ES-I3 (cell line): Measurements from ENCODE around the gene NOL6.
A peak's percentile ranks its signal among the peaks of the same experiment; 100 is the strongest.
"Not testable (repeated sequence)": the region's sequence is repeated elsewhere in the genome, so short reads cannot be mapped to it uniquely, and the experiment has no call there.

ENCODE experiments used
- H3K36me3 ChIP-seq: 2 replicates; pipeline ENCODE4 v1.6.1; 2013; ENCODE audit warnings: mild to moderate bottlenecking, low read length, control low read depth, moderate library complexity; ENCODE audit not compliant: insufficient read depth
- H3K4me1 ChIP-seq: 2 replicates; pipeline ENCODE4 v1.6.1; 2013; ENCODE audit warnings: mild to moderate bottlenecking, control low read depth, low read length; ENCODE audit not compliant: insufficient read depth
- H3K9ac ChIP-seq: 2 replicates; pipeline ENCODE4 v1.6.1; 2013; ENCODE audit warnings: low read depth, mild to moderate bottlenecking, low read length, moderate library complexity
- H3K9me3 ChIP-seq: 2 replicates; pipeline ENCODE4 v1.6.1; 2013; ENCODE audit warnings: mild to moderate bottlenecking, low read length, moderate library complexity; ENCODE audit not compliant: control insufficient read depth, insufficient read depth

The NOL6 gene

DNA sequence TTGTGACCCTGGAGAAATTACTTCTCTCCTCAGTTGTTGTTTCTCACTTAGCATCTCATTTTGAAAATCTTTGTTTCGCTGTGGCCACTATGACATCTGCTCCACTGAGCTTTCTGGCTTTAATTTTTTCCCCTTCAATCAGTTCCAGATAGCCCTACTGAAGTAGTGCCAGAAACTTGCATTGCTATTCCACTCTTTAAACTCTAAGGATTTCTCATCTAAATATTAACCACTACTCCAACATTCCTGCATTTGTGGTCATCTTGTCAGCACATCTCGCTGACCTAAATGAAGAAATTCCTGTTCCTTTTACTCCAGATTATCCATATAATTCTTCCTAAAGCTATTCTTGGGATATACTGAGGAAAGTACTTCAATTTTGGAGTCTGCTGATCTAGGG, 15.3 kb upstream of the NOL6 start:
- H3K4me1 ChIP-seq, result no peaks in the 10 kb centered on the region
- H3K9me3 ChIP-seq, result no peaks in the 10 kb centered on the region
- no peaks in the 10 kb centered on the region for H3K36me3 ChIP-seq
- H3K9ac ChIP-seq, result no peak overlapping the region

DNA sequence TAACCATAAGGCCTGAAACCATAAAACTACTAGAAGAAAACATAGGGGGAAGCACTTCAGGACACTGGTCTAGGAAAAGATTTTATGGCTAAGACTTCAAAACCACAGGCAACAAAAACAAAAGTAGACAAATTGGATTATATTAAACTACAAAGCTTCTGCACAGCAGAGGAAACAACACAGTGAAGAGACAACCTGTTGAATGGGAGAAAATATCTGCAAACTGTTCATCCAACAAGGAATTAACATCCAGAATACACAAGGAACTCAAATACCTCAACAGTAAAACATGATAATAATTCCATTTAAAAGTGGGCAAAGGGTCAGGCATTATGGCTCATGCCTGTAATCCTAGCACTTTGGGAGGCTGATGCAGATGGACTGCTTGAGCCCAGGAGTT, 11.6 kb upstream of the NOL6 start:
- not testable (repeated sequence) for H3K9me3 ChIP-seq, H3K4me1 ChIP-seq, H3K9ac ChIP-seq, H3K36me3 ChIP-seq

DNA sequence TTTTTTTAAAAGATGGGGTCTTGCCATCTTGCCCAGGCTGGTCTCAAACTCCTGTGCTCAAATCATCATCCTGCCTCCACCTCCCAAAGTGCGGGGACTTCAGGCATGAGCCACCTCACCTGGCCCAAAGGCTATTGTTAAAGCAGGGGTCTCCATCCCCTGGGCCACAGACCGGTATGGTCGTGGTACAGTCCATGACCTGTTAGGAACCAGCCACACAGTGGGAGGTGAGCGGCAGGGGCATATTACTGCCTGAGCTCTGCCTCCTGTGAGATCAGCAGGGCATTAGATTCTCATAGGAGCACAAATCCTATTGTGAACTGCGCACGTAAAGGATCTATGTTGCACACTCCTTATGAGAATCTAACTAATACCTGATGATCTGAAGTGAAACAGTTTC, 7.3 kb upstream of the NOL6 start:
- Histone ChIP-seq H3K9me3 (no peaks in the 10 kb centered on the region), H3K9ac (no peak overlapping the region), H3K4me1 (no peaks in the 10 kb centered on the region), H3K36me3 (no peaks in the 10 kb centered on the region)

DNA sequence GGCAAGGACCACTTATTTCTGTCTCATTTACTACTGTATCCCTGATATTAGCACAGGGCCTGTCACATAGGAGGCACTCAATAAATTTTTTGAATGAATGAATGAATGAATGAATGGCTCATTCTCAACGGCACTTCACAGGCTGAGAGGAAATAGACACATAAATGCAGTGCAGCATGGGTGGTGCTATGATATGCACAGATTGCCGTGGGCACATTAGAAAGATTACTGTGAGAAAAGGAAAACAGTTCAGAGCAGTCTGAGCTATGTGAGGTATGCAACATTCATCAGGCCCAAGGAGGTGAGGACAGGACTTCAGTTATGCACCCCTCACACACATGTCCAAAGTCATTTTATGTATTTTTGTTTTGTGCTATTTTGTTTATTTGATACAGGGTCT, 6.4 kb upstream of the NOL6 start:
- Histone ChIP-seq H3K36me3 (no peaks in the 10 kb centered on the region), H3K9ac (no peak overlapping the region), H3K4me1 (no peaks in the 10 kb centered on the region), H3K9me3 (no peaks in the 10 kb centered on the region)

DNA sequence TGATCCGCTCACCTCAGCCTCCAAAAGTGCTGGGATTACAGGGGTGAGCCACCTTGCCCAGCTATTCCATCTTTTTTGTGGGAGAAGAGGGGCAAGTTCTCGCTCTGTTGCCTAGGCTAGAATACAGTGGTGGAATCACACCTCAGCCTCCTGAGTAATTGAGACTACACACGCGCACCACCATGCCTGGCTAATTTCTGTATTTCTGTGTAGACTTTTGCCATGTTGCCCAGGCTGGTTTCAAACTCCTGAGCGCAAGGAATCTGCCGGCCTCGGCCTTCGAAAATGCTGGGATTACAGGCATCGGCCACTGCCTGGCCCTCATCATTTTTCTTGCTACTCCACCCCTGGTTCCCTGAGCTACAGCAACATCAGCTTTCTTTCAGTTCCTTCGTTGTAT, 2.8 kb upstream of the NOL6 start:
- Histone ChIP-seq H3K9ac (no peak overlapping the region), H3K4me1 (peaks cover 6% of the 10 kb centered on the region), H3K9me3 (no peaks in the 10 kb centered on the region), H3K36me3 (peaks cover 3% of the 10 kb centered on the region; the same call in 1 of the 2 replicates)

DNA sequence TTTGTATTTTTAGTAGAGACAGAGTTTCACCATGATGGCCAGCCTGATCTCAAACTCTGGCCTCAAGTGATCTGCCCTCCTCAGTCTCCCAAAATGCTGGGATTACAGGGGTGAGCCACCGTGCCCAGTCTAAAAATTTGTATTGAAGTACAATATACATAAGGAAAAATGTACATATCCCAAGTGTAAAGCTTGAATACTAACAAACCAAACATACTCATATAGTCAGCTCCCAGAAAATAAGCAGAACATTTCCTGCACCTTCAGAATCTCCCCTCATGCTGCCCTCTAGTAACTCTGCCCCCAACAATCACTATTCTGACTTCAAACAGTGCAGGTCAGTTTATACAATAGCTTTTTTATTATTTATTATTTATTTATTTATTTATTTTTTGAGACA, 1.6 kb upstream of the NOL6 start:
- H3K9ac ChIP-seq, result no peak overlapping the region
- peaks cover 7% of the 10 kb centered on the region for H3K4me1 ChIP-seq
- peaks cover 7% of the 10 kb centered on the region; the same call in 1 of the 2 replicates for H3K36me3 ChIP-seq
- H3K9me3 ChIP-seq, result no peaks in the 10 kb centered on the region

DNA sequence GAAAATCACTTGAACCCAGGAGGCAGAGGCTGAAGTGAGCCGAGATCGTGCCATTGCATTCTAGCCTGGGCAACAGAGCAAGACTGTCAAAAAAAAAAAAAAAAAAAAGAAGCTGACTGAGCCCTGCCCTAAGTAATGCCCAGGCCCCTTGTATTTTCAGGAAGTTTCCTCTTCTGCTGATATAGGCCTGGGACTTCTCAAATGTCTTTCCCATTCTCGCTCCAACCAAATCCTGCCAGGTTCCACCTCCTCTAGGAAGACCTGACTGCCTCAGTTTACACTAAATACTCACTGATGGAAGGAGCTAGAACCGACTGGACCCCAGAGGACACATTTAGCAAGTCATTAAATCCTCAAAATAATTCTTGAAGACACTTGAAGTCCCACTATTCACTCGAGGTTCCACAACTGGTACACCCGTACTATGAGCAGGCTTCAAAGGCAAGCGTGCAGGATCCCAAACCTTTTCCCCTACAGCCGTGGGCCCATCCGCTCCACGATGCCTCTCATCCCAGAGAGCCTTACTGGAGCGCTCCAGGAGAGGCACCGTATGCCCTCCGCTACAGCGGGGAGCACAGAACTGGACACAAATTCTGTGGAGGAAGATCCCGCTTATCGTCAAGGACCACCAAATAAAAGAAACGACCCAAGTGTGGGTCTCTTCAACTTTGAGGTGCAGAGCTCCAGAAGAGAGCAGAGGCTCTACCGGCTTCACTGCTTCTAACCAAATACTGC, 676 bp downstream of the NOL6 start:
- H3K9ac ChIP-seq, result peak overlapping the region; percentile 77
- peaks cover 7% of the 10 kb centered on the region for H3K4me1 ChIP-seq
- peaks cover 22% of the 10 kb centered on the region for H3K36me3 ChIP-seq
- no peaks in the 10 kb centered on the region for H3K9me3 ChIP-seq

DNA sequence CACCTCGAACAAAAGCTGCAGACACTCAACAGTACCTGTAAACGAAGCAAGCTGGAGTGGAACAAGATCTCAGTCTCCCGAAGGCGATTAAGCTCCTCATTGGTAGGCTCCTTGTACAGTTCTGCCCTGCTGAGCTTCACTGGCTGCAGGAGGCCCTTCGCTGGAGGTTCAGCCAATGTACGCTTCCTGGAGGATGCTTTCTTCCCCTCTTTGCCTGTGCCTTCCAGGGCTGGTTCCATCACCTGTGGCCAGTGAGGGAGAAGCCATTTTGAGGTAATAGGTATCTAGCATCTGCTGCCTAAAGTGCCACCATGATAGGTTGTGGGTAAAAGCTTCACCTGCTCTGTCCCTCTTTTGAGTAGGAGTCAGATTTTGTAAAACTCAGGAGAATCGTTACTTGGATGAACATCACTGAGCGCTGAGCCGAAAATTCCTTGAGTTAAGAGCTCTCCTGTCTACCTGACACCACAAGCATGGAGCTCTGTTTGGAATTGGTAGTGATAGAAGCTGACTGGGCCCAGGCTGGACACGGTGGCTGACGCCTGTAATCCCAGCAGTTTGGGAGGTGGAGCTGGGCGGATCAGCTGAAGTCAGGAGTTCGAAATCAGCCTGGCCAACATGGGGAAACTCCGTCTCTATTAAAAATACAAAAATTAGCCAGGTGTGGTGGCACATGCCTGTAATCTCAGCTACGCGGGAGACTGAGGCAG, 1.4 kb downstream of the NOL6 start:
- H3K9me3 ChIP-seq, result no peaks in the 10 kb centered on the region
- H3K4me1 ChIP-seq, result peaks cover 7% of the 10 kb centered on the region
- no peak overlapping the region for H3K9ac ChIP-seq
- H3K36me3 ChIP-seq, result peaks cover 22% of the 10 kb centered on the region

DNA sequence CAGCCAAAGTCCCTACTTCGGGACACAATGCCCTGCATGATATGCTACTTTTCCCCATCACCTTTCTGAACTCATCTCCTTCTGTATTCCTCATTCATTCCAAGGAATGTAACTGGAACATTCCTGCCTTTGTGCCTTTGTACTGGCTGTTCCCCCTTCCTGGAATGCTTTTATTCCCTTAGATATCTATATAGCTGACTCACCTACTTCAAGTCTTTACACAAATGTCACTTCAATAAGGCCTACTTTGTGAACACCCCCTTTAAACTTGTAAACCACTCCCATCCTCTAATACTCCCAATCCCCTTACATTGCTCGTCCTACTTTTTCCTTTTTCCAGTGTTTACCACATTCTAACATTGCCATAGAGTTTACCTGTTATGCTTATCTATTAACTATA, 2.4 kb downstream of the NOL6 start:
- H3K36me3 ChIP-seq, result peaks cover 23% of the 10 kb centered on the region
- H3K9me3 ChIP-seq, result no peaks in the 10 kb centered on the region
- peaks cover 7% of the 10 kb centered on the region for H3K4me1 ChIP-seq
- H3K9ac ChIP-seq, result no peak overlapping the region

DNA sequence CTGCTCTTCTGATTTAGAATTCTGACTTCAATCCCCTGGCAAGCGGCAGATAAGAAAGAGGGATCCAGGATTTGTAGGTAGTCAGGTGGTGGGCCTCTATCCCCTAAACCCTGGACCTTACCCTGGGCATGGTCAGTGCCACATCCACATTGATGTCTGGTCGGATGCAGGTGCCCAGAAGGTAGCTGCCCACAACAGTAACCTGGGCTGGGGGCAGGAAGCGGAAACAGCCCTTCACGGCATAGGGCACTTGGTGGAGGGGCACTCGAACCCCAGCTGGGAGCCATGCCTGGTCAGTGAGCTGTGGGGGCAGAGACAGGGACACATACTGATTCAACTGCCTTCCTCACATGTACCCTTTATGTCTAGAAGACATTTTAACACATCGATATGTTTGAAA, 3.8 kb downstream of the NOL6 start:
- Histone ChIP-seq H3K36me3 (peaks cover 26% of the 10 kb centered on the region), H3K9ac (no peak overlapping the region), H3K9me3 (no peaks in the 10 kb centered on the region), H3K4me1 (peaks cover 7% of the 10 kb centered on the region)

DNA sequence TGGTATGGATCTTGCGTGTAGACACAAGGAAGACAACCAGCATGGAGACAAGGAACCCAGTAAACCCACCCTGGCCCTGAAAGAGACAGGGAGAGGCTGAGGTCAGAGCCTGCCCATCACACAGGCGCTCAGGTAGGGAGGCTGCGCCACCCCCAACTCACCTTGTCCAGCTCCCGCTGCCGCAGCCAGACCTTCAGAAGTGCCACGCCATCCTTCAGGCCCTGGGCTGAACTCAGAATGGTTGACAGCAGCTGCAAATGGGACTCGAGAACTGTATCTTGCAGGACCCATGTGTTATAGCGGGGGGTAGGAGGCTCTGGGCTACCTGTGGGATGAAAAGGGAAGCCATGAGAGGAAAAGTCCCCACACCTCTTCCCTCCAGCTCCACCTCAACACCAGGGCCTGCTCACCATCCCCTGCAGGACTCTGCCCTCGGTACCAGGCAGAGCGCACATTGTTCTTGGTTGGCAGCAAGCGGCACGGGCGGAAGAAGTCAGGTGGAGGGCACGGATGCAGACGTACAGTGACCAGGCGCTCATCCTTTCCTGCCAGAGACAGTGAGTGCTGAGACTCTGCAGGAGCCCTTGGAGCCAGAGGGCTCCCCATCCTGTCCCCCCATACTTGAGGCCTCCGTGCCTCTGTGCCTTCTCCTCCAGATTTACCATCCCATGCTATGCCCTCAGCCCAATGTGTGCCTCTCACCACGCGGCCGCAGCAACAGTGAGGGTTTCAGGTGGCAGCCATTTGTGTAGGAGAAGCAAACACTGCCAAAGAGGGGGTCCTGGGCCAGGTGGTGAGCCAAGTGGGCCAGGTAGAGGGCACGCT, 4.7 kb downstream of the NOL6 start:
- Histone ChIP-seq H3K36me3 (peaks cover 34% of the 10 kb centered on the region), H3K9ac (no peak overlapping the region), H3K4me1 (peaks cover 7% of the 10 kb centered on the region), H3K9me3 (no peaks in the 10 kb centered on the region)

DNA sequence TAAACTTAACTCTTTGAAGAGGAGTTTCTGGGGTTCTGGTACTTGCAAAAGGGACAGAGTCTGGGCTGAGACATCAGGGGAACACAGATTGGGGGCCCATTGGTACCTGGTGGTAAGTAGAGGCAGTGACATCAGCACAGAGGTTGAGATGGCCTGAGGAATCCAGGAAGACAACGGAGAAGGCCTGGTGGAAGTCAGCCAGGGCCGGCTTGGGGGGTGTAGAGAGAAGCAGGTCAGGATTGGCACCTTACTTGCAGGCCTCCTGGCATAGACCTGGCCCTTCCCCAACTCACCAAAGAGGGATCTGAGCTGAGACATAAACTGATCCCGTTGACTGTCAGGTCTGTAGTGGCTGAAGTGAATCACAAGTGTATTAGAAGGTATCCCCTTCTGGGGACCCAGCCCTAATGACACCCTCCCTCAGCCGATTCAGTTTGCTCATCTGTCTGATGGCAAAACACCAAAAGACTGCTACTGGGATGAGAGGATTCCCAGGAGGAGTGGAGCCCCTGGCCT, 5.5 kb downstream of the NOL6 start:
- Histone ChIP-seq H3K9ac (no peak overlapping the region), H3K9me3 (no peaks in the 10 kb centered on the region), H3K36me3 (peaks cover 38% of the 10 kb centered on the region), H3K4me1 (peaks cover 7% of the 10 kb centered on the region)

DNA sequence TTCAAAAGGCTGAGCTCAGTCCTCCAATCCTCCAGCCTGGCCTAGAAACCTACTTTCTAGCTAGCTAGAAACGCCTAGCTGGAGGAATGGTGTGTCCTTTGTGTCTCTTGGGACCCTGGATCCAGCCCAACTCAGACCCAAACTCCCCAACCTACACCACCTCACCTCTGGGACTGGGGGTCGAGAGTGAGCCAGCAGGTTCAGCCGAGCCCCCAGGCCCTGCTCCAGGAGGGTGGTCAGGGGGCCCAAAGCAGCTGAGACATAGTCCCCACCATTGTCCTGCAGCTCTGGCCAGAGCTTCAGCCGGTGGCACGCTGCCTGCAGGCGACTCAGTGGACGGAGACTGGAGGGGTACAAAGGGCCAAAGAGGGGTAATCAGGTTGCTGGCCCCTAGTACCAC, 6.2 kb downstream of the NOL6 start:
- Histone ChIP-seq H3K4me1 (peaks cover 6% of the 10 kb centered on the region; the same call in 1 of the 2 replicates), H3K36me3 (peaks cover 41% of the 10 kb centered on the region), H3K9ac (no peak overlapping the region), H3K9me3 (no peaks in the 10 kb centered on the region)
